B cell (primary cell): Measurements from ENCODE around the gene CBX5. TPM values are rescaled to one million over a fixed set of nuclear protein-coding genes. Genes with fewer than 3 reads are reported as not detected.

ENCODE experiments used
- ATAC-seq: fragments of 200-7000 bp; cut with Tn5 transposase; one replicate; pipeline ENCODE4 v1.10.0; 2021; ENCODE audit warnings: low read depth, mild to moderate bottlenecking, moderate number of reproducible peaks, moderate library complexity
- CTCF ChIA-PET: fragments of 350-600 bp; sonication (Branson Sonifier 250); formaldehyde crosslinking; loops from one replicate; lab custom pipeline; 2021; ENCODE audit warnings: antibody characterized with exemption, inconsistent platforms; lab: Charles Lee
- POLR2A ChIA-PET: fragments of 350-600 bp; sonication (Branson Sonifier 250); formaldehyde crosslinking; loops from one replicate; lab custom pipeline; 2021; ENCODE audit warnings: antibody characterized with exemption; lab: Charles Lee
- DNase-seq: peaks from one replicate; pipeline ENCODE4 v3.0.0; 2013
- H2AFZ ChIP-seq: 2 replicates; pipeline ENCODE4 v1.6.1; 2012; ENCODE audit warnings: mild to moderate bottlenecking, low read depth, low read length; ENCODE audit not compliant: insufficient read depth, poor library complexity, severe bottlenecking
- H3K27ac ChIP-seq, 2 donors: 1 replicate in 1 of 2; 2 replicates in 1 of 2; pipeline ENCODE4 v1.5.1; 2012 to 2013; ENCODE audit warnings: low read length in 2 of 2, mild to moderate bottlenecking in 2 of 2, moderate library complexity in 1 of 2
- H3K27me3 ChIP-seq, 4 experiments: fragments of 200-600 bp in 1 of 4; sonication (generic) in 1 of 4; replicated peaks in 1 of 4; 1 replicate in 2 of 4; 2 replicates in 2 of 4; pipeline versions ENCODE4 v1.6.1 to v1.7.0; 2013 to 2016; ENCODE audit warnings: low read length in 3 of 4, mild to moderate bottlenecking in 2 of 4, mixed read lengths in 1 of 4, moderate library complexity in 1 of 4; ENCODE audit not compliant: insufficient read depth in 4 of 4, control insufficient read depth in 3 of 4; ENCODE audit errors: control extremely low read depth in 1 of 4
- H3K36me3 ChIP-seq, 2 experiments: replicated peaks in 1 of 2; 1 replicate in 1 of 2; 2 replicates in 1 of 2; pipeline versions ENCODE4 v1.6.1 to v1.7.1; 2013; ENCODE audit warnings: low read length in 1 of 2; ENCODE audit not compliant: insufficient read depth in 2 of 2, control insufficient read depth in 1 of 2; ENCODE audit errors: control extremely low read depth in 1 of 2, extremely low read depth in 1 of 2
- H3K4me1 ChIP-seq, 2 donors: fragments of 200-600 bp in 1 of 2; sonication (generic) in 1 of 2; 1 replicate in 1 of 2; 2 replicates in 1 of 2; pipeline versions ENCODE4 v1.5.1 to v1.6.1; 2013 to 2017; ENCODE audit warnings: low read length in 2 of 2; ENCODE audit not compliant: control insufficient read depth in 2 of 2, insufficient read depth in 2 of 2
- H3K4me2 ChIP-seq: replicated peaks from 2 replicates; pipeline ENCODE3; 2012; ENCODE audit warnings: mild to moderate bottlenecking, low read depth, low read length; ENCODE audit not compliant: poor library complexity, severe bottlenecking
- H3K4me3 ChIP-seq, 5 experiments: fragments of 200-600 bp in 1 of 5; sonication (generic) in 1 of 5; 1 replicate in 3 of 5; 2 replicates in 2 of 5; pipeline versions ENCODE4 v1.5.1 to v1.7.0; 2011 to 2016; ENCODE audit warnings: low read length in 4 of 5, mild to moderate bottlenecking in 4 of 5, low read depth in 2 of 5, control low read depth in 1 of 5, moderate library complexity in 1 of 5; ENCODE audit not compliant: insufficient read depth in 1 of 5; ENCODE audit errors: control extremely low read depth in 1 of 5, extremely low read depth in 1 of 5
- H3K79me2 ChIP-seq: fragments of 200-600 bp; sonication (generic); one replicate; pipeline ENCODE4 v1.6.0; 2016; ENCODE audit warnings: low read length; ENCODE audit not compliant: control insufficient read depth, insufficient read depth
- H3K9ac ChIP-seq: fragments of 200-600 bp; sonication (generic); 2 replicates; pipeline ENCODE4 v1.6.1; 2017; ENCODE audit warnings: mild to moderate bottlenecking, low read length, moderate library complexity
- H3K9me3 ChIP-seq, 3 donors: one replicate each; pipeline versions ENCODE4 v1.6.1 to v1.7.1; 2013; ENCODE audit warnings: low read length in 2 of 3; ENCODE audit not compliant: control insufficient read depth in 2 of 3, insufficient read depth in 1 of 3; ENCODE audit errors: control extremely low read depth in 1 of 3
- H4K20me1 ChIP-seq: 2 replicates; pipeline ENCODE4 v1.6.0; 2012; ENCODE audit warnings: mild to moderate bottlenecking, low read length; ENCODE audit not compliant: insufficient read depth, control insufficient read depth, poor library complexity, severe bottlenecking
- H3K27ac Mint-ChIP-seq: one replicate; pipeline ENCODE4 v1.8.0; 2021; ENCODE audit warnings: mixed read lengths
- H3K27me3 Mint-ChIP-seq: one replicate; pipeline ENCODE4 v1.8.0; 2021; ENCODE audit warnings: mixed read lengths
- H3K4me1 Mint-ChIP-seq: one replicate; pipeline ENCODE4 v1.8.0; 2021; ENCODE audit warnings: mixed read lengths
- H3K4me3 Mint-ChIP-seq: one replicate; pipeline ENCODE4 v1.8.0; 2021; ENCODE audit warnings: mixed read lengths
- H3K9me3 Mint-ChIP-seq: one replicate; pipeline ENCODE4 v1.8.0; 2022; ENCODE audit warnings: mixed read lengths; ENCODE audit not compliant: insufficient read depth
- CTCF ChIP-seq: fragments of 200-600 bp; IDR thresholded peaks from one replicate; pipeline ENCODE4 v1.8.0; 2022; ENCODE audit warnings: antibody characterized with exemption, mild to moderate bottlenecking
- EZH2 ChIP-seq: IDR thresholded peaks from 2 replicates; pipeline ENCODE4 v1.6.1; 2012; ENCODE audit warnings: borderline replicate concordance, low read depth, mild to moderate bottlenecking, moderate library complexity, low read length; ENCODE audit not compliant: insufficient read depth, poor library complexity, severe bottlenecking
- WGBS: methylation state at CpG from one replicate; pipeline ENCODE4 v1.1.5; 2013; ENCODE audit warnings: missing lambda C conversion rate; ENCODE audit not compliant: insufficient coverage; 5-methylcytosine and 5-hydroxymethylcytosine counted together
- intact Hi-C: fragments of 100-400 bp; cut with micrococcal nuclease; formaldehyde crosslinking; loops from one replicate; pipeline ENCODE4 v1.10.0; 2022
- polyA plus RNA-seq: library from polyadenylated mRNA; depleted of rRNA; stranded (reverse); fragments of >200 nt; gene quantifications from 2 replicates; pipeline ENCODE4 v1.2.3, GENCODE V29; 2012
- total RNA-seq, 2 donors: library from RNA; stranded (reverse); fragments of 120-200 nt in 1 of 2; gene quantifications; 1 replicate in 1 of 2; 2 replicates in 1 of 2; pipeline versions ENCODE4 v1.2.3 to v1.2.4, GENCODE V29; 2013 to 2022

The CBX5 gene
- total and polyA plus RNA-seq, 2 donors (not counting 1 experiment from before 2014, with no cell fraction given): 10.5 to 66.2 TPM

GRCh38 chr12:54279227-54279631 lies 693 bp downstream of the CBX5 start:
- peak overlapping the region; percentile 99 for H3K9ac ChIP-seq
- Mint-ChIP-seq H3K9me3 (no peaks in the 10 kb centered on the region), H3K27ac (no peak overlapping the region), H3K4me3 (no peak overlapping the region), H3K4me1 (peaks cover 45% of the 10 kb centered on the region), H3K27me3 (no peaks in the 10 kb centered on the region)
- H3K9me3 ChIP-seq: no peaks in the 10 kb centered on the region
- H3K4me3 ChIP-seq: peak overlapping the region; percentile 79 to 99 (median 99)
- 2% methylated on average over 12 of the region's 19 CpGs for WGBS
- intact Hi-C loops: loop anchor here (1.0 to 5.0 kb wide), 4 partner anchors 20 to 218 kb away; partner anchors contain the start of genes COPZ1 and NCKAP1L
- ATAC-seq (no peak), DNase-seq (no peak)
- H3K27me3 ChIP-seq: no peaks in the 10 kb centered on the region
- peak overlapping the region; percentile 81 for H2AFZ ChIP-seq
- peak overlapping the region; percentile 93 for H3K4me2 ChIP-seq
- H3K27ac ChIP-seq: peak overlapping the region; percentile 96 to 97
- H3K4me1 ChIP-seq: peaks cover 47 to 50% of the 10 kb centered on the region in 2 donors
- H3K79me2 ChIP-seq: peaks cover 78% of the 10 kb centered on the region
- peaks cover 30% of the 10 kb centered on the region for H4K20me1 ChIP-seq
- POLR2A ChIA-PET: interaction anchor here (0.6 to 2.8 kb wide), 7 partner anchors 20 to 112 kb away, joined by 6 to 23 read pairs (median 8); partner anchors contain the start of gene COPZ1
- CTCF ChIA-PET: interaction anchor here (0.5 to 3.3 kb wide), 10 partner anchors 10 to 701 kb away, joined by 3 to 22 read pairs (median 4); partner anchors contain the start of gene COPZ1
- H3K36me3 ChIP-seq: peaks cover 2 to 32% of the 10 kb centered on the region in 2 experiments
- TF ChIP-seq EZH2 (no peak), CTCF (no peak)

GRCh38 chr12:54277823-54278276 lies 2.1 kb downstream of the CBX5 start:
- peak overlapping the region in 1 of 2 donors; percentile 96 for H3K27ac ChIP-seq
- no peak overlapping the region for H3K4me3 ChIP-seq
- H3K27me3 Mint-ChIP-seq: no peaks in the 10 kb centered on the region
- H4K20me1 ChIP-seq: peaks cover 16% of the 10 kb centered on the region
- H2AFZ ChIP-seq: no peak overlapping the region
- H3K4me3 Mint-ChIP-seq: no peak overlapping the region
- intact Hi-C loops: loop anchor here (5.0 kb wide), 1 partner anchor 219 kb away; the partner anchor contains the start of gene NCKAP1L
- H3K27ac Mint-ChIP-seq: peak overlapping the region; percentile 3
- 40% methylated on average over 1 of the region's 5 CpGs for WGBS
- H3K9ac ChIP-seq: peak overlapping the region; percentile 99
- no peak for ATAC-seq
- peaks cover 31% of the 10 kb centered on the region for H3K4me1 Mint-ChIP-seq
- POLR2A ChIA-PET: no interaction called here
- TF ChIP-seq EZH2: no peak
- TF ChIP-seq CTCF: no peak
- peak overlapping the region; percentile 93 for H3K4me2 ChIP-seq
- H3K79me2 ChIP-seq: peaks cover 85% of the 10 kb centered on the region
- peaks cover 8 to 31% of the 10 kb centered on the region in 2 experiments for H3K36me3 ChIP-seq
- CTCF ChIA-PET: no interaction called here
- no peaks in the 10 kb centered on the region for H3K27me3 ChIP-seq
- no peaks in the 10 kb centered on the region for H3K9me3 Mint-ChIP-seq
- peaks cover 33 to 36% of the 10 kb centered on the region in 2 donors for H3K4me1 ChIP-seq
- DNase-seq: no peak
- no peaks in the 10 kb centered on the region for H3K9me3 ChIP-seq
